ENCODE results near the gene DVL1. TPM values are rescaled to one million over a fixed set of nuclear protein-coding genes. Genes with fewer than 3 reads are reported as not detected.

DVL1 gene
- total RNA-seq, result 100 to 1,000 TPM in 3 of 10 donors, 10 to 100 TPM in 7; 64.7 to 153 (median 78.0) TPM
- 100 to 1,000 TPM in 1 of 2 donors, 10 to 100 TPM in 1; 75.4 to 153 TPM for polyA plus RNA-seq
- long read RNA-seq, donor 1, transcript DVL1-202 (15 exons, 2,926 nt), result major isoform, 179 of 339 reads
- long read RNA-seq, donor 1, transcript DVL1-201 (15 exons, 3,239 nt), result minor isoform, 21 of 339 reads
- long read RNA-seq, donor 1, partial matches to known transcripts, result 57 of 339 reads
- long read RNA-seq, donor 1, other reads (novel, unspliced or antisense), result 81 of 339 reads
- long read RNA-seq, donor 2, transcript DVL1-201 (15 exons, 3,239 nt), result minor isoform, 11 of 285 reads
- long read RNA-seq, donor 2, transcript DVL1-202 (15 exons, 2,926 nt), result major isoform, 153 of 285 reads
- long read RNA-seq, donor 2, partial matches to known transcripts, result 46 of 285 reads
- long read RNA-seq, donor 2, other reads (novel, unspliced or antisense), result 75 of 285 reads
- long read RNA-seq, donor 3, transcript DVL1-202 (15 exons, 2,926 nt), result major isoform, 7 of 26 reads
- long read RNA-seq, donor 3, partial matches to known transcripts, result 13 of 26 reads
- long read RNA-seq, donor 3, other reads (novel, unspliced or antisense), result 5 of 26 reads

DNA sequence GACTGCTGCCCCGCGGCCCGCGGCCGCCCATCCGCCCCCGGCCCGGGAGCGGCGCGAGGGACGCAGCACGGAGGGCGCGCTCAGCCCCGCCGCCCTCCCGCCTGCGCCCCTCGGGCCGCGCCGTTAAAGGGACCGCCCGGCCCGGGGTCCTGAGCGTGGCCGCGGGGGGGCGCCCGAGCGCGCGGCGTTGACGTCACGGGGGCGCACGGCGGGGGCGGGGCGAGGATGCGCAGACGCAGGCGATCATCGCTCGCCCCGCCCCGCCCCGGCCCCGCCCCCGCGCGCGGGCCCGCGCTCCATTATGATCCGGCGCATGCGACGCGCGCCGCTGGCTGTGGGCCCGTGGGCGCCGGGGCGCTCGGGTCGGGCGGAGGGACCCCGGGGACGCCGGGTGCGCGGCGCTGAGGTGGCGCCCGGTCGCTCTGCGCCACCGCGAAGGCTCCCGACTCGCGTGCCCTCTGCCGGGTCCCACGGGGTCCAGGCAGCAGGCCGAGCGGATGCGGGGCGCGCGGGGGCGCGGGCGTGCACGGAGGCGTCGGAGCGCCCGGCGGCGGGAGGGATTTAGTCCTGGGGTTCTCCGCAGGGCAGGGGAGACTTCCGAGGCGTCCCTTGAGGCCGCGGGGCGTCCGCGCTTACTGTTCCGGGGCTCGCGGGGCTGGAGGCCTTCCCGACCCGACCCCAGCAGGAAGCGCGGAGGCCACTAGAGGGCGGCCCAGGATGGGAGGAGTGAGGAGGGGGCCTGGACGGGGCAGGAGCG is at the start of gene DVL1:
DVL1 (minus strand) TSS at position 163 of the 757 bp plus-strand sequence. CDS start 353 bp downstream, outside the sequence.
- H3K27ac ChIP-seq, result peak within 1 kb of the TSS; percentile 81 to 95 (median 92)
- H3K4me1 ChIP-seq, result peaks cover 34 to 73% (median 67%) of the 10 kb centered on the region in 9 donors
- peaks cover 0 to 15% (median 0%) of the 10 kb centered on the region in 9 donors for H3K36me3 ChIP-seq
- ATAC-seq (peak in 7 of 8 donors; percentile 4 to 63 (median 23)), DNase-seq (peak; percentile 67 to 79)
- H3K4me3 ChIP-seq, result peak within 1 kb of the TSS; percentile 61 to 80 (median 74)
- TF ChIP-seq, protein P1, sequence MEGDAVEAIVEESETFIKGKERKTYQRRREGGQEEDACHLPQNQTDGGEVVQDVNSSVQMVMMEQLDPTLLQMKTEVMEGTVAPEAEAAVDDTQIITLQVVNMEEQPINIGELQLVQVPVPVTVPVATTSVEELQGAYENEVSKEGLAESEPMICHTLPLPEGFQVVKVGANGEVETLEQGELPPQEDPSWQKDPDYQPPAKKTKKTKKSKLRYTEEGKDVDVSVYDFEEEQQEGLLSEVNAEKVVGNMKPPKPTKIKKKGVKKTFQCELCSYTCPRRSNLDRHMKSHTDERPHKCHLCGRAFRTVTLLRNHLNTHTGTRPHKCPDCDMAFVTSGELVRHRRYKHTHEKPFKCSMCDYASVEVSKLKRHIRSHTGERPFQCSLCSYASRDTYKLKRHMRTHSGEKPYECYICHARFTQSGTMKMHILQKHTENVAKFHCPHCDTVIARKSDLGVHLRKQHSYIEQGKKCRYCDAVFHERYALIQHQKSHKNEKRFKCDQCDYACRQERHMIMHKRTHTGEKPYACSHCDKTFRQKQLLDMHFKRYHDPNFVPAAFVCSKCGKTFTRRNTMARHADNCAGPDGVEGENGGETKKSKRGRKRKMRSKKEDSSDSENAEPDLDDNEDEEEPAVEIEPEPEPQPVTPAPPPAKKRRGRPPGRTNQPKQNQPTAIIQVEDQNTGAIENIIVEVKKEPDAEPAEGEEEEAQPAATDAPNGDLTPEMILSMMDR (IDR thresholded peaks at IDR 0.05), result peak; percentile 12 to 64 (median 50)
- no peaks in the 10 kb centered on the region for H3K9me3 ChIP-seq
- 0% methylated on average over 50 to 118 of the region's 122 CpGs for WGBS, 2 donors
- intact Hi-C loops (cut with DNase I), result loop anchor here in 3 of 10 donors (2.0 to 5.0 kb wide), 2 partner anchors 25 to 42 kb away; partner anchors contain the start of genes ACAP3 (in 2 of the 3), PUSL1 (in 2 of the 3), CPTP (in 1 of the 3) and INTS11 (in 1 of the 3)
- H3K27me3 ChIP-seq, result peaks cover 0 to 30% (median 18%) of the 10 kb centered on the region in 7 donors

DNA sequence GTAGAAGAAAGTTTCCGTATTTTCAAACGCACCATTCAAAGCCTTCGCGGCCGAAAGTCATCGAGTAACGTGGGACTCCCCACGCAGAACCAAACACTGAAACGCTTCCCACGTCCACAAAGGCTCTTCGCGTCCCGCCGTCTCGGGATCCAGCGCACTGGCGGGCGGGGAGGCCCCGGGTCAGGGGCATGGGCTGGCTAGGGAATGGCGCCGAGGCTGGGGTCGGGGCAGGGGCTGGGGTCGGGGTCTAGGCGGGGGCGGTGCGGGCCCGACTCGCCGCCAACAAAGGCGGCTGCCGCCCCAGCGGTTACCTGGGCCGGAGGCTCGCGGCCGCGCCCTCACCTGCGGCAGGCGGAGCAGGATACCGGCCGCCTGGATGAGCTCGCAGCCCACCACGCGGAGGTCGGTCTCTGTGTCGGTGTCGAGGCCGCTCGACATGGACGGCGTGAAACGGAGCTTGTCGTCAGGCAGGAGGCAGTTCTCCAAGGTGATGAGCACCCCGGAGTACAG is 49.5 kb upstream of the DVL1 start:
- Histone ChIP-seq H3K27ac (peak overlapping the region; percentile 83 to 98 (median 92)), H3K9me3 (no peaks in the 10 kb centered on the region), H3K4me3 (peak overlapping the region; percentile 80 to 100 (median 96)), H3K36me3 (peaks cover 0 to 78% (median 53%) of the 10 kb centered on the region in 9 donors), H3K27me3 (no peaks in the 10 kb centered on the region), H3K4me1 (peaks cover 13 to 65% (median 43%) of the 10 kb centered on the region in 9 donors)
- ATAC-seq (peak in 3 of 8 donors; percentile 2 to 5 (median 5)), DNase-seq (no peak)
- intact Hi-C loops (cut with DNase I), result loop anchor here in 1 of 10 donors (5.0 kb wide), 1 partner anchor 44 kb away; no protein-coding TSS in a partner anchor
- WGBS, 2 donors, result 0% methylated on average over 52 to 54 of the region's 54 CpGs
- TF ChIP-seq, protein P1 (IDR thresholded peaks at IDR 0.05), result no peak

GRCh38 chr1:1397839-1398523 is 48.8 kb upstream of the DVL1 start:
- Histone ChIP-seq H3K36me3 (peaks cover 1 to 78% (median 53%) of the 10 kb centered on the region in 9 donors), H3K9me3 (no peaks in the 10 kb centered on the region), H3K4me3 (peak overlapping the region; percentile 80 to 100 (median 96)), H3K27me3 (no peaks in the 10 kb centered on the region), H3K4me1 (peaks cover 13 to 67% (median 43%) of the 10 kb centered on the region in 9 donors), H3K27ac (peak overlapping the region in 8 of 10 donors; percentile 87 to 98 (median 94))
- WGBS, 2 donors, result 47 to 51% methylated on average over 19 of the region's 19 CpGs
- intact Hi-C loops (cut with DNase I), result loop anchor here in 1 of 10 donors (5.0 kb wide), 1 partner anchor 44 kb away; no protein-coding TSS in a partner anchor
- TF ChIP-seq, protein P1 (IDR thresholded peaks at IDR 0.05), result no peak
- ATAC-seq (no peak), DNase-seq (no peak)
